Ovary (tissue), 3 donors: Measurements from ENCODE around the gene PAFAH1B1.
A peak's percentile ranks its signal among the peaks of the same experiment; 100 is the strongest.

ENCODE experiments used
- POLR2A ChIP-seq: fragments of 450-650 bp; IDR thresholded peaks from one replicate; pipeline ENCODE4 v1.6.1; 2017; ENCODE audit warnings: antibody characterized with exemption, mild to moderate bottlenecking, moderate library complexity
- TF ChIP-seq, protein P1 (sequence below), 3 donors: fragments of 450-650 bp in 2 of 3; fragments of 200-600 bp in 1 of 3; IDR thresholded peaks; one replicate each; pipeline versions ENCODE4 v1.5.1 to v1.8.0; 2016 to 2022; ENCODE audit warnings: antibody characterized with exemption in 3 of 3, mild to moderate bottlenecking in 1 of 3
- donor health status: DM: no; HTN: no; CAD: no.

GRCh38 chr17:2592971-2593820 lies at the start of gene PAFAH1B1:
- TF ChIP-seq, protein P1, sequence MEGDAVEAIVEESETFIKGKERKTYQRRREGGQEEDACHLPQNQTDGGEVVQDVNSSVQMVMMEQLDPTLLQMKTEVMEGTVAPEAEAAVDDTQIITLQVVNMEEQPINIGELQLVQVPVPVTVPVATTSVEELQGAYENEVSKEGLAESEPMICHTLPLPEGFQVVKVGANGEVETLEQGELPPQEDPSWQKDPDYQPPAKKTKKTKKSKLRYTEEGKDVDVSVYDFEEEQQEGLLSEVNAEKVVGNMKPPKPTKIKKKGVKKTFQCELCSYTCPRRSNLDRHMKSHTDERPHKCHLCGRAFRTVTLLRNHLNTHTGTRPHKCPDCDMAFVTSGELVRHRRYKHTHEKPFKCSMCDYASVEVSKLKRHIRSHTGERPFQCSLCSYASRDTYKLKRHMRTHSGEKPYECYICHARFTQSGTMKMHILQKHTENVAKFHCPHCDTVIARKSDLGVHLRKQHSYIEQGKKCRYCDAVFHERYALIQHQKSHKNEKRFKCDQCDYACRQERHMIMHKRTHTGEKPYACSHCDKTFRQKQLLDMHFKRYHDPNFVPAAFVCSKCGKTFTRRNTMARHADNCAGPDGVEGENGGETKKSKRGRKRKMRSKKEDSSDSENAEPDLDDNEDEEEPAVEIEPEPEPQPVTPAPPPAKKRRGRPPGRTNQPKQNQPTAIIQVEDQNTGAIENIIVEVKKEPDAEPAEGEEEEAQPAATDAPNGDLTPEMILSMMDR (IDR thresholded peaks at IDR 0.05), result peak in 2 of 3 donors; percentile 36 to 38
- TF ChIP-seq POLR2A, result peak; percentile 90
